ENCODE measurements around the gene RERE.

DNA sequence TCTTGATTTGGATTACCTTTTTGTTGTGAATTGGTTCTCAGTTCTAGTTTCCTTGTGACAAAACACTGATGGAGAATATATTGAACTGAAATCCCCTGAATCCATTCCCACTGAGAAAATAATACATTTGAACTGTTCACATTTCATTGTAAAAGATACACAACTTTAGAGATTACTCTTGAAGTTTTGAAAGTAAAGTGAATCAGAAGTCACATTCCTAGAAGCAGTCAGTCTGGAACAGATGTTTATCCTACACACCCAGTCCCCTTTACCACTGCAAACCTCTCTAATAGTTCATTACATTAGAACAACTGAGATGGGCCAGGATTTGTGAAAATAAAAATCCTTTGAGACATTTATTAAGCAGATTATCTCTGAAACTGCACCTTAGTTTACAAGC, 3.4 kb downstream of the RERE start:
- no peak for TF ChIP-seq JUNB (IDR thresholded peaks at IDR 0.05; ENCODE audit: unreplicated experiment)
- TF ChIP-seq, protein P1, sequence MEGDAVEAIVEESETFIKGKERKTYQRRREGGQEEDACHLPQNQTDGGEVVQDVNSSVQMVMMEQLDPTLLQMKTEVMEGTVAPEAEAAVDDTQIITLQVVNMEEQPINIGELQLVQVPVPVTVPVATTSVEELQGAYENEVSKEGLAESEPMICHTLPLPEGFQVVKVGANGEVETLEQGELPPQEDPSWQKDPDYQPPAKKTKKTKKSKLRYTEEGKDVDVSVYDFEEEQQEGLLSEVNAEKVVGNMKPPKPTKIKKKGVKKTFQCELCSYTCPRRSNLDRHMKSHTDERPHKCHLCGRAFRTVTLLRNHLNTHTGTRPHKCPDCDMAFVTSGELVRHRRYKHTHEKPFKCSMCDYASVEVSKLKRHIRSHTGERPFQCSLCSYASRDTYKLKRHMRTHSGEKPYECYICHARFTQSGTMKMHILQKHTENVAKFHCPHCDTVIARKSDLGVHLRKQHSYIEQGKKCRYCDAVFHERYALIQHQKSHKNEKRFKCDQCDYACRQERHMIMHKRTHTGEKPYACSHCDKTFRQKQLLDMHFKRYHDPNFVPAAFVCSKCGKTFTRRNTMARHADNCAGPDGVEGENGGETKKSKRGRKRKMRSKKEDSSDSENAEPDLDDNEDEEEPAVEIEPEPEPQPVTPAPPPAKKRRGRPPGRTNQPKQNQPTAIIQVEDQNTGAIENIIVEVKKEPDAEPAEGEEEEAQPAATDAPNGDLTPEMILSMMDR (conservative IDR thresholded peaks at IDR 0.05; ENCODE audit: low read depth in 2 of 2), result no peak
- TF ChIP-seq POLR2AphosphoS5 (IDR thresholded peaks at IDR 0.05; ENCODE audit: low read depth), result no peak
- TF ChIP-seq NANOG (IDR thresholded peaks at IDR 0.05; ENCODE audit: borderline replicate concordance), result no peak
- TF ChIP-seq EZH2phosphoT487 (IDR thresholded peaks at IDR 0.05; ENCODE audit: unreplicated experiment), result no peak
- no peak for TF ChIP-seq EZH2 (IDR thresholded peaks at IDR 0.05; ENCODE audit: low read depth, unreplicated experiment)
- TF ChIP-seq, protein P2, sequence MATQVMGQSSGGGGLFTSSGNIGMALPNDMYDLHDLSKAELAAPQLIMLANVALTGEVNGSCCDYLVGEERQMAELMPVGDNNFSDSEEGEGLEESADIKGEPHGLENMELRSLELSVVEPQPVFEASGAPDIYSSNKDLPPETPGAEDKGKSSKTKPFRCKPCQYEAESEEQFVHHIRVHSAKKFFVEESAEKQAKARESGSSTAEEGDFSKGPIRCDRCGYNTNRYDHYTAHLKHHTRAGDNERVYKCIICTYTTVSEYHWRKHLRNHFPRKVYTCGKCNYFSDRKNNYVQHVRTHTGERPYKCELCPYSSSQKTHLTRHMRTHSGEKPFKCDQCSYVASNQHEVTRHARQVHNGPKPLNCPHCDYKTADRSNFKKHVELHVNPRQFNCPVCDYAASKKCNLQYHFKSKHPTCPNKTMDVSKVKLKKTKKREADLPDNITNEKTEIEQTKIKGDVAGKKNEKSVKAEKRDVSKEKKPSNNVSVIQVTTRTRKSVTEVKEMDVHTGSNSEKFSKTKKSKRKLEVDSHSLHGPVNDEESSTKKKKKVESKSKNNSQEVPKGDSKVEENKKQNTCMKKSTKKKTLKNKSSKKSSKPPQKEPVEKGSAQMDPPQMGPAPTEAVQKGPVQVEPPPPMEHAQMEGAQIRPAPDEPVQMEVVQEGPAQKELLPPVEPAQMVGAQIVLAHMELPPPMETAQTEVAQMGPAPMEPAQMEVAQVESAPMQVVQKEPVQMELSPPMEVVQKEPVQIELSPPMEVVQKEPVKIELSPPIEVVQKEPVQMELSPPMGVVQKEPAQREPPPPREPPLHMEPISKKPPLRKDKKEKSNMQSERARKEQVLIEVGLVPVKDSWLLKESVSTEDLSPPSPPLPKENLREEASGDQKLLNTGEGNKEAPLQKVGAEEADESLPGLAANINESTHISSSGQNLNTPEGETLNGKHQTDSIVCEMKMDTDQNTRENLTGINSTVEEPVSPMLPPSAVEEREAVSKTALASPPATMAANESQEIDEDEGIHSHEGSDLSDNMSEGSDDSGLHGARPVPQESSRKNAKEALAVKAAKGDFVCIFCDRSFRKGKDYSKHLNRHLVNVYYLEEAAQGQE (IDR thresholded peaks at IDR 0.05; ENCODE audit: unreplicated experiment), result no peak
